Measurements from ENCODE around the gene TBC1D13.

DNA sequence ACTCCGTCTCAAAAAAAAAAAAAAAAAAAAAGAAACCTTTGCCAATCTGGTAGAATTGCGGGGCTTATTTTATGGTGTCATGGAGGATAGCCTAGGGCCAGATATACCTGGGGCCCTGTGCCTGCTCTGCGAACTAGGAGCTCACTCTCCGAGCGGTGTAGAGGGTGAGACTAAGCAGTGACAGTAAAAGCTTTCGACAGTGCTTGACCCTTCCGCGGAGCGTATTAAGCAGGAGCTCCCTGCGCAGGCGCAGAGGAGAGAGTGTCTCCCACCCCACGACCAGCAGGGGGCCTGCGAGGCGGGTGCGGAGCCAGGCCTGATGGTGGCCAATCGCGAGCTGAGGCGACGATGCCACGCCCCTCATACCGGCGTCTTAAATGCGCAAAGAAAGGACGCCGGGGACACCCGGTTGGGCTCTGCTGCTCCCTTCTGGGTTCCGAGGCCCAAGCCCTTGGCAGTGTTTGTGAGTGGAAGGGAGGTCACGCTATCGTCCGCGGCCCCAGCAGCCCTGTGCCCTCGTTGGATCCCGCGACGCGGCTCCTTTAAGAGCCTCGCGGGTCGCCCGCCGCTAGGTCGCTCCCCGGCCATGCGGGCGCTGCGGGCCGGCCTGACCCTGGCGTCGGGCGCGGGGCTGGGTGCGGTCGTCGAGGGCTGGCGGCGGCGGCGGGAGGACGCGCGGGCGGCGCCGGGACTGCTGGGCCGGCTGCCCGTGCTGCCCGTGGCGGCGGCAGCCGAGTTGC, 31.2 kb downstream of the TBC1D13 start, which contains the start of gene ENDOG:
- TF ChIP-seq, protein P1, sequence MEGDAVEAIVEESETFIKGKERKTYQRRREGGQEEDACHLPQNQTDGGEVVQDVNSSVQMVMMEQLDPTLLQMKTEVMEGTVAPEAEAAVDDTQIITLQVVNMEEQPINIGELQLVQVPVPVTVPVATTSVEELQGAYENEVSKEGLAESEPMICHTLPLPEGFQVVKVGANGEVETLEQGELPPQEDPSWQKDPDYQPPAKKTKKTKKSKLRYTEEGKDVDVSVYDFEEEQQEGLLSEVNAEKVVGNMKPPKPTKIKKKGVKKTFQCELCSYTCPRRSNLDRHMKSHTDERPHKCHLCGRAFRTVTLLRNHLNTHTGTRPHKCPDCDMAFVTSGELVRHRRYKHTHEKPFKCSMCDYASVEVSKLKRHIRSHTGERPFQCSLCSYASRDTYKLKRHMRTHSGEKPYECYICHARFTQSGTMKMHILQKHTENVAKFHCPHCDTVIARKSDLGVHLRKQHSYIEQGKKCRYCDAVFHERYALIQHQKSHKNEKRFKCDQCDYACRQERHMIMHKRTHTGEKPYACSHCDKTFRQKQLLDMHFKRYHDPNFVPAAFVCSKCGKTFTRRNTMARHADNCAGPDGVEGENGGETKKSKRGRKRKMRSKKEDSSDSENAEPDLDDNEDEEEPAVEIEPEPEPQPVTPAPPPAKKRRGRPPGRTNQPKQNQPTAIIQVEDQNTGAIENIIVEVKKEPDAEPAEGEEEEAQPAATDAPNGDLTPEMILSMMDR (conservative IDR thresholded peaks at IDR 0.05; ENCODE audit: low read depth in 2 of 2): peak; percentile 56 to 68
- TF ChIP-seq EZH2 (IDR thresholded peaks at IDR 0.05; ENCODE audit: low read depth, unreplicated experiment) (no peak), EZH2phosphoT487 (IDR thresholded peaks at IDR 0.05; ENCODE audit: unreplicated experiment) (no peak)
